ENCODE measurements around the gene DHCR7. TPM values are rescaled to one million over a fixed set of nuclear protein-coding genes. Genes with fewer than 3 reads are reported as not detected.

Gene DHCR7
- total RNA-seq, 6 experiments from 2014 or later, result 44.6 to 55.9 (median 48.9) TPM

- Mint-ChIP-seq H3K27me3 (ENCODE audit: insufficient read depth) (peaks cover 29% of the 10 kb centered on the region), H3K4me1 (ENCODE audit: low read depth) (no peaks in the 10 kb centered on the region), H3K27ac (no peak overlapping the region), H3K4me3 (no peak overlapping the region), H3K9me3 (0 out of 2 replicates have a peak, but pooled peaks cover 3% of the 10 kb centered on the region), H3K36me3 (ENCODE audit: low read depth) (peaks cover 3% of the 10 kb centered on the region; the same call in 1 of the 2 replicates)
- no peak for DNase-seq
- TF ChIP-seq CTCF (IDR thresholded peaks at IDR 0.05), result no peak
These were observed 50.8 kb downstream of the DHCR7 start for GRCh38 chr11:71397331-71397860.

- Mint-ChIP-seq H3K4me1 (ENCODE audit: low read depth) (no peaks in the 10 kb centered on the region), H3K36me3 (ENCODE audit: low read depth) (no peaks in the 10 kb centered on the region), H3K27me3 (ENCODE audit: insufficient read depth) (peaks cover 29% of the 10 kb centered on the region), H3K9me3 (no peaks in the 10 kb centered on the region), H3K4me3 (no peak overlapping the region), H3K27ac (no peak overlapping the region)
- no peak for TF ChIP-seq CTCF (IDR thresholded peaks at IDR 0.05)
- DNase-seq, result no peak
These were observed 51.6 kb downstream of the DHCR7 start for GRCh38 chr11:71396548-71397123.

GRCh38 chr11:71395774-71396173 is 52.4 kb downstream of the DHCR7 start:
- TF ChIP-seq CTCF (IDR thresholded peaks at IDR 0.05), result no peak
- DNase-seq, result no peak

GRCh38 chr11:71395263-71395560 is 53.0 kb downstream of the DHCR7 start:
- H3K4me3 Mint-ChIP-seq, result no peak overlapping the region
- no peak for DNase-seq
- H3K36me3 Mint-ChIP-seq (ENCODE audit: low read depth), result no peaks in the 10 kb centered on the region
- H3K27ac Mint-ChIP-seq, result no peak overlapping the region
- H3K4me1 Mint-ChIP-seq (ENCODE audit: low read depth), result no peaks in the 10 kb centered on the region
- no peak for TF ChIP-seq CTCF (IDR thresholded peaks at IDR 0.05)
- H3K9me3 Mint-ChIP-seq, result no peaks in the 10 kb centered on the region
- peaks cover 35% of the 10 kb centered on the region for H3K27me3 Mint-ChIP-seq (ENCODE audit: insufficient read depth)

More at GRCh38 chr11:71395774-71396173, 52.4 kb downstream of the DHCR7 start:
- Mint-ChIP-seq H3K27me3 (ENCODE audit: insufficient read depth) (peaks cover 33% of the 10 kb centered on the region), H3K36me3 (ENCODE audit: low read depth) (no peaks in the 10 kb centered on the region), H3K9me3 (no peaks in the 10 kb centered on the region), H3K4me3 (no peak overlapping the region), H3K27ac (no peak overlapping the region), H3K4me1 (ENCODE audit: low read depth) (no peaks in the 10 kb centered on the region)

- Mint-ChIP-seq H3K27ac (no peak overlapping the region), H3K9me3 (no peaks in the 10 kb centered on the region), H3K36me3 (ENCODE audit: low read depth) (no peaks in the 10 kb centered on the region), H3K4me3 (no peak overlapping the region), H3K27me3 (ENCODE audit: insufficient read depth) (peaks cover 37% of the 10 kb centered on the region), H3K4me1 (ENCODE audit: low read depth) (no peaks in the 10 kb centered on the region)
- no peak for TF ChIP-seq CTCF (IDR thresholded peaks at IDR 0.05)
- no peak for DNase-seq
These were observed 54.9 kb downstream of the DHCR7 start for GRCh38 chr11:71393283-71393682.
